ENCODE data around the gene CTCFL.

DNA sequence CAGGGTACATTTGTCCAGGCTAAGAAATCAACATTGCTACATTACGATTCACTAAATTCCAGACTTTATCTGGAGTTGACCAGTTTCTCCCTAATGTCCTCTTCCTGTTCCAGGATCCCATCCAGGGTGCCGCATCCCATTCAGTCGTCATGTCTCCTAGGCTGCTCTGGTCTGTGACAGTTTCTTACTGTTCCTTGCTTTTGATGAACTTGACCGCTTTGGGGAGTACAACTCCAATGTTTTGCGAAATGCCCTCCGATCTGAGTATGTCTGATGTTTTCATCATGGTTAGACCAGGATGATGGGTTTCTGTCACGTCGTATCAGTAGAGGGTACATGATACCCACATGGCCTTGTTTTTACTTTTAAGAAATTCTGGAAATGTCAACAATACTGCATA, 62.2 kb downstream of the CTCFL start:
- TF ChIP-seq CTCF (IDR thresholded peaks at IDR 0.05) (no peak), POLR2AphosphoS5 (IDR thresholded peaks at IDR 0.05) (no peak)
